HCT116 (cell line): Measurements from ENCODE around the gene FBXL3. TPM values are rescaled to one million over a fixed set of nuclear protein-coding genes. Genes with fewer than 3 reads are reported as not detected.
A peak's percentile ranks its signal among the peaks of the same experiment; 100 is the strongest.

ENCODE experiments used
- ATAC-seq: fragments of 200-7000 bp; cut with Tn5 transposase; 2 replicates; pipeline ENCODE4 v1.9.1; 2020; ENCODE audit warnings: mild to moderate bottlenecking, moderate library complexity
- BruUV-seq: library from RNA; stranded (reverse); fragments of 400-500 nt; replicated peaks from 2 replicates; lab custom pipeline; 2021; lab: Mats Ljungman, UMichigan
- CTCF ChIA-PET: fragments of 300-600 bp; sonication (Branson Sonifier 250); formaldehyde crosslinking; loops from one replicate; lab custom pipeline; 2021; ENCODE audit warnings: antibody characterized with exemption; lab: Charles Lee
- POLR2A ChIA-PET: fragments of 300-600, 350-600 bp; sonication (Branson Sonifier 250); formaldehyde crosslinking; loops from one replicate; lab custom pipeline; 2021; ENCODE audit warnings: antibody characterized with exemption; lab: Charles Lee
- RAD21 ChIA-PET, 2 experiments: fragments of 300-600 bp; sonication (Branson Sonifier 250); formaldehyde crosslinking; loops; one replicate each; lab custom pipeline; 2023; ENCODE audit warnings: low total read pairs in 2 of 2; ENCODE audit not compliant: uncharacterized antibody in 2 of 2, unreplicated experiment in 2 of 2, low non-redundant PET in 1 of 2; lab: Charles Lee
- DNase-seq: peaks from one replicate; pipeline ENCODE4 v3.0.0-alpha.2; 2010; ENCODE audit warnings: low read depth, low spot score
- H2AFZ ChIP-seq: fragments of 200-600 bp; shearing (Covaris generic), sonication (generic); 2 replicates; pipeline ENCODE4 v1.6.1; 2017; ENCODE audit warnings: low read depth, mixed run types, mixed read lengths, antibody characterized with exemption, low read length; ENCODE audit not compliant: poor library complexity, severe bottlenecking
- H3K27ac ChIP-seq: 2 replicates; pipeline ENCODE4 v1.5.1; 2012; ENCODE audit warnings: low read depth, low read length
- H3K27me3 ChIP-seq: fragments of 200-600 bp; sonication (generic); 2 replicates; pipeline ENCODE4 v1.6.1; 2016; ENCODE audit warnings: mixed run types, low read length, mixed read lengths; ENCODE audit not compliant: insufficient read depth
- H3K36me3 ChIP-seq, 2 experiments: fragments of 200-500 bp in 1 of 2; fragments of 200-600 bp in 1 of 2; sonication (Bioruptor generic) in 1 of 2; sonication (generic) in 1 of 2; 2 replicates each; pipeline versions ENCODE4 v1.5.1 to v1.6.1; 2014 to 2016; ENCODE audit warnings: low read length in 2 of 2, inconsistent platforms in 1 of 2, mixed read lengths in 1 of 2, mixed run types in 1 of 2; ENCODE audit not compliant: insufficient read depth in 2 of 2, control insufficient read depth in 1 of 2
- H3K4me1 ChIP-seq, 2 experiments: fragments of 200-600 bp in 1 of 2; sonication (generic) in 1 of 2; 2 replicates each; pipeline versions ENCODE4 v1.5.1 to v1.6.1; 2012 to 2017; ENCODE audit warnings: low read length in 2 of 2, inconsistent platforms in 1 of 2, mild to moderate bottlenecking in 1 of 2, mixed read lengths in 1 of 2, mixed run types in 1 of 2, moderate library complexity in 1 of 2; ENCODE audit not compliant: insufficient read depth in 2 of 2, control insufficient read depth in 1 of 2
- H3K4me2 ChIP-seq: fragments of 200-600 bp; sonication (generic); 2 replicates; pipeline ENCODE4 v1.6.1; 2017; ENCODE audit warnings: mixed run types, low read length, mixed read lengths
- H3K4me3 ChIP-seq, 2 experiments: fragments of 200-600 bp in 1 of 2; sonication (generic) in 1 of 2; replicated peaks in 1 of 2; 2 replicates each; pipeline ENCODE4 v1.5.1; 2011 to 2016; ENCODE audit warnings: low read length in 2 of 2, control low read depth in 1 of 2, low read depth in 1 of 2, mild to moderate bottlenecking in 1 of 2, mixed read lengths in 1 of 2, mixed run types in 1 of 2
- H3K79me2 ChIP-seq: fragments of 200-600 bp; sonication (generic); 2 replicates; pipeline ENCODE4 v1.6.1; 2017; ENCODE audit warnings: mild to moderate bottlenecking, mixed run types, low read length, moderate library complexity, mixed read lengths; ENCODE audit not compliant: insufficient read depth
- H3K9ac ChIP-seq: fragments of 200-600 bp; sonication (generic); 2 replicates; pipeline ENCODE4 v1.6.1; 2016; ENCODE audit warnings: low read length, mixed read lengths
- H3K9me2 ChIP-seq: fragments of 200-600 bp; sonication (generic), shearing (Covaris generic); 2 replicates; pipeline ENCODE4 v1.6.1; 2017; ENCODE audit warnings: mixed run types, mild to moderate bottlenecking, moderate library complexity; ENCODE audit not compliant: insufficient read depth
- H3K9me3 ChIP-seq, 2 experiments: fragments of 200-500 bp in 1 of 2; fragments of 200-600 bp in 1 of 2; sonication (Bioruptor generic) in 1 of 2; sonication (generic) in 1 of 2; 2 replicates each; pipeline ENCODE4 v1.6.1; 2014 to 2017; ENCODE audit warnings: low read length in 2 of 2, mixed read lengths in 2 of 2, inconsistent platforms in 1 of 2, low read depth in 1 of 2, mild to moderate bottlenecking in 1 of 2, mixed run types in 1 of 2, moderate library complexity in 1 of 2; ENCODE audit not compliant: control insufficient read depth in 1 of 2, insufficient read depth in 1 of 2
- H4K20me1 ChIP-seq: fragments of 200-600 bp; sonication (generic), shearing (Covaris generic); 2 replicates; pipeline ENCODE4 v1.6.1; 2017; ENCODE audit warnings: mixed run types, mild to moderate bottlenecking, moderate library complexity; ENCODE audit not compliant: insufficient read depth
- CEBPB ChIP-seq: IDR thresholded peaks from 2 replicates; pipeline ENCODE4 v1.6.1; 2012; ENCODE audit warnings: low read depth
- EGR1 ChIP-seq: IDR thresholded peaks from 2 replicates; pipeline ENCODE4 v1.6.1; 2012; ENCODE audit warnings: low read depth
- EZH2 ChIP-seq: fragments of 200-600 bp; sonication (generic); IDR thresholded peaks from 2 replicates; pipeline ENCODE4 v1.6.1; 2017; ENCODE audit warnings: antibody characterized with exemption, mixed run types
- EZH2phosphoT487 ChIP-seq: fragments of 200-600 bp; IDR thresholded peaks from 2 replicates; pipeline ENCODE4 v1.6.1; 2018; ENCODE audit warnings: antibody characterized with exemption, borderline replicate concordance
- FOSL1 ChIP-seq: IDR thresholded peaks from 2 replicates; pipeline ENCODE4 v1.6.1; 2012; ENCODE audit warnings: low read depth
- POLR2A ChIP-seq: IDR thresholded peaks from 2 replicates; pipeline ENCODE4 v1.7.0; 2011; ENCODE audit warnings: borderline replicate concordance; ENCODE audit not compliant: insufficient read depth, insufficient read length; ENCODE audit errors: extremely low read depth
- POLR2AphosphoS5 ChIP-seq: IDR thresholded peaks from 2 replicates; pipeline ENCODE4 v1.6.1; 2011; ENCODE audit warnings: mild to moderate bottlenecking, low read depth, low read length, moderate library complexity
- ZNF274 ChIP-seq: fragments of 200-500 bp; sonication (Bioruptor generic); IDR thresholded peaks from 2 replicates; pipeline ENCODE4 v1.6.1; 2014; ENCODE audit warnings: mild to moderate bottlenecking, low read depth, low read length, inconsistent platforms
- intact Hi-C: fragments of 100-400 bp; cut with micrococcal nuclease; formaldehyde crosslinking; loops from 2 replicates; pipeline ENCODE4 v1.10.0; 2022
- total RNA-seq: library from RNA; stranded (reverse); gene quantifications from one replicate; pipeline ENCODE4 v1.2.1, GENCODE V29; 2021; ENCODE audit not compliant: unreplicated experiment
- TF ChIP-seq, protein P1 (sequence below), 3 experiments: fragments of 200-600 bp in 1 of 3; sonication (generic) in 1 of 3; IDR thresholded peaks in 2 of 3; conservative IDR thresholded peaks in 1 of 3; 2 replicates each; pipeline ENCODE4 v1.5.1; 2012 to 2017; ENCODE audit warnings: low read depth in 2 of 3, low read length in 2 of 3, antibody characterized with exemption in 1 of 3, borderline replicate concordance in 1 of 3, control low read depth in 1 of 3, mild to moderate bottlenecking in 1 of 3, mixed read lengths in 1 of 3, mixed run types in 1 of 3, moderate library complexity in 1 of 3; ENCODE audit not compliant: insufficient read depth in 1 of 3

The FBXL3 gene
- total RNA-seq, 1 experiment from 2014 or later: 24.0 TPM

GRCh38 chr13:77016888-77017623, 9.9 kb downstream of the FBXL3 start:
- DNase-seq (no peak), ATAC-seq (no peak)
- RAD21 ChIA-PET: no interaction called here
- H3K4me3 ChIP-seq: no peak overlapping the region
- H3K27me3 ChIP-seq: no peaks in the 10 kb centered on the region
- peaks cover 77% of the 10 kb centered on the region for H3K79me2 ChIP-seq
- CTCF ChIA-PET: interaction anchor here (1.5 to 1.7 kb wide), 2 partner anchors 9 to 12 kb away, joined by 7 to 8 read pairs; partner anchors contain the start of gene FBXL3
- H4K20me1 ChIP-seq: no peaks in the 10 kb centered on the region
- no peaks in the 10 kb centered on the region for H3K9me2 ChIP-seq
- no peak overlapping the region for H3K9ac ChIP-seq
- intact Hi-C loops: no loop called here
- H3K4me1 ChIP-seq: no peaks in the 10 kb centered on the region
- BruUV-seq: no TSS peak
- H3K4me2 ChIP-seq: no peak overlapping the region
- H3K9me3 ChIP-seq: no peaks in the 10 kb centered on the region
- POLR2A ChIA-PET: no interaction called here
- TF ChIP-seq EGR1 (no peak), EZH2phosphoT487 (no peak), ZNF274 (no peak), POLR2AphosphoS5 (no peak), FOSL1 (no peak), EZH2 (no peak), POLR2A (no peak), CEBPB (no peak)
- TF ChIP-seq, protein P1, sequence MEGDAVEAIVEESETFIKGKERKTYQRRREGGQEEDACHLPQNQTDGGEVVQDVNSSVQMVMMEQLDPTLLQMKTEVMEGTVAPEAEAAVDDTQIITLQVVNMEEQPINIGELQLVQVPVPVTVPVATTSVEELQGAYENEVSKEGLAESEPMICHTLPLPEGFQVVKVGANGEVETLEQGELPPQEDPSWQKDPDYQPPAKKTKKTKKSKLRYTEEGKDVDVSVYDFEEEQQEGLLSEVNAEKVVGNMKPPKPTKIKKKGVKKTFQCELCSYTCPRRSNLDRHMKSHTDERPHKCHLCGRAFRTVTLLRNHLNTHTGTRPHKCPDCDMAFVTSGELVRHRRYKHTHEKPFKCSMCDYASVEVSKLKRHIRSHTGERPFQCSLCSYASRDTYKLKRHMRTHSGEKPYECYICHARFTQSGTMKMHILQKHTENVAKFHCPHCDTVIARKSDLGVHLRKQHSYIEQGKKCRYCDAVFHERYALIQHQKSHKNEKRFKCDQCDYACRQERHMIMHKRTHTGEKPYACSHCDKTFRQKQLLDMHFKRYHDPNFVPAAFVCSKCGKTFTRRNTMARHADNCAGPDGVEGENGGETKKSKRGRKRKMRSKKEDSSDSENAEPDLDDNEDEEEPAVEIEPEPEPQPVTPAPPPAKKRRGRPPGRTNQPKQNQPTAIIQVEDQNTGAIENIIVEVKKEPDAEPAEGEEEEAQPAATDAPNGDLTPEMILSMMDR (IDR thresholded peaks at IDR 0.05 in 2 of 3, conservative IDR thresholded peaks at IDR 0.05 in 1 of 3; ENCODE audit: borderline replicate concordance in 1 of 3, insufficient read depth in 1 of 3, low read depth in 2 of 3, low read length in 2 of 3): peak in 2 of 3 experiments; percentile 5 to 23; a peak in 1 of 6 replicates
- TF ChIP-seq, all 23 proteins: peak for 1
- peaks cover 27 to 33% of the 10 kb centered on the region in 2 experiments for H3K36me3 ChIP-seq
- no peak overlapping the region for H3K27ac ChIP-seq
- H2AFZ ChIP-seq: no peak overlapping the region
